Glutamatergic neuron (in vitro differentiated cells): ENCODE results near the gene OR8B4. TPM values are rescaled to one million over a fixed set of nuclear protein-coding genes. Genes with fewer than 3 reads are reported as not detected.

Source experiments
- DNase-seq: peaks from one replicate; pipeline ENCODE4 v3.0.0; 2022
- H3K27ac Mint-ChIP-seq: one replicate; pipeline ENCODE4 v1.8.0; 2020; ENCODE audit warnings: mild to moderate bottlenecking, mixed read lengths, inconsistent platforms; ENCODE audit not compliant: unreplicated experiment
- H3K27me3 Mint-ChIP-seq: one replicate; pipeline ENCODE4 v1.8.0; 2020; ENCODE audit warnings: mild to moderate bottlenecking, moderate library complexity, mixed read lengths, inconsistent platforms; ENCODE audit not compliant: unreplicated experiment
- H3K36me3 Mint-ChIP-seq: one replicate; pipeline ENCODE4 v1.8.0; 2020; ENCODE audit warnings: mild to moderate bottlenecking, mixed read lengths, inconsistent platforms; ENCODE audit not compliant: unreplicated experiment
- H3K4me1 Mint-ChIP-seq: one replicate; pipeline ENCODE4 v1.8.0; 2020; ENCODE audit warnings: mild to moderate bottlenecking, low read depth, mixed read lengths, inconsistent platforms; ENCODE audit not compliant: unreplicated experiment
- H3K4me3 Mint-ChIP-seq: one replicate; pipeline ENCODE4 v1.8.0; 2020; ENCODE audit warnings: mild to moderate bottlenecking, mixed read lengths, inconsistent platforms; ENCODE audit not compliant: unreplicated experiment
- H3K9me3 Mint-ChIP-seq: one replicate; pipeline ENCODE4 v1.8.0; 2020; ENCODE audit warnings: mild to moderate bottlenecking, moderate library complexity, mixed read lengths, inconsistent platforms; ENCODE audit not compliant: unreplicated experiment
- CTCF ChIP-seq: fragments of 200-600 bp; sonication (generic); IDR thresholded peaks from one replicate; pipeline ENCODE4 v1.5.0; 2021; ENCODE audit not compliant: partially characterized antibody, unreplicated experiment
- total RNA-seq: library from RNA; stranded (reverse); fragmentation: NEBNext Ultra II Directional; extraction: Animal tissue kit (Norgen Biotek cat#: 25700); gene quantifications from one replicate; pipeline ENCODE4 v1.2.1, GENCODE V29; 2021; ENCODE audit not compliant: unreplicated experiment

The OR8B4 gene
- total RNA-seq, 1 donor from 2014 or later, result not detected

GRCh38 chr11:124380585-124380984 is 44.1 kb downstream of the OR8B4 start:
- H3K27ac Mint-ChIP-seq, result no peak overlapping the region
- no peaks in the 10 kb centered on the region for H3K27me3 Mint-ChIP-seq
- H3K36me3 Mint-ChIP-seq, result no peaks in the 10 kb centered on the region
- no peak for TF ChIP-seq CTCF
- no peaks in the 10 kb centered on the region for H3K9me3 Mint-ChIP-seq
- no peak overlapping the region for H3K4me3 Mint-ChIP-seq
- DNase-seq, result no peak
- H3K4me1 Mint-ChIP-seq, result no peaks in the 10 kb centered on the region

DNA sequence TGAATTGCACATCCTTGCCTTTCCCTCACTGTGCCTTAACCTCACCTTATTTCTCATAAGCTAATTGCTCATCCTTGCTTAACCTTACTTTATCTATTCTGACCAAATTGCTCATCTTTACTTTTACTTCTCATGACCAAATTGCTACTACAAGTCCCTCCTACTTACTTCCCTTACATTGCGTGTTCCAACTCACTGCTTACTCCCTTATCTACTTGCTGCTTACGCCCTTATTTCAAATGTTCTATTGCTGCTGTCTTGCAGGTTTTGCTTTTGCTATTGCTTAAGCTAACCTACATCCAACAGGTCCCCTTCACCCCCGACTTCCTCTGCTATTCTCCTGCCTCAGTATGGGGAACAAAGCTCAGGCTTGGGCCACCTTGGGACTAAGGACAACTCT is 48.4 kb downstream of the OR8B4 start:
- H3K9me3 Mint-ChIP-seq, result no peaks in the 10 kb centered on the region
- H3K27me3 Mint-ChIP-seq, result no peaks in the 10 kb centered on the region
- no peaks in the 10 kb centered on the region for H3K36me3 Mint-ChIP-seq
- H3K27ac Mint-ChIP-seq, result no peak overlapping the region
- H3K4me3 Mint-ChIP-seq, result no peak overlapping the region
- no peak for TF ChIP-seq CTCF
- DNase-seq, result no peak
- H3K4me1 Mint-ChIP-seq, result no peaks in the 10 kb centered on the region

Other genes starting within 250 kb of the OR8B4 start
- 0.29 TPM for gene OR10D3, start 241.5 kb downstream of the OR8B4 start, total RNA-seq
- not detected for gene OR8G1, start 183.8 kb downstream of the OR8B4 start, total RNA-seq
- not detected for gene OR8G5, start 168.5 kb downstream of the OR8B4 start, total RNA-seq
- not detected for gene OR8D1, start 110.9 kb downstream of the OR8B4 start, total RNA-seq
- not detected for gene OR8D2, start 104.7 kb downstream of the OR8B4 start, total RNA-seq
- not detected for gene OR8B2, start 40.4 kb downstream of the OR8B4 start, total RNA-seq
- not detected for gene OR8B3, start 25.8 kb downstream of the OR8B4 start, total RNA-seq
- gene OR8B8, start 20.8 kb upstream of the OR8B4 start, total RNA-seq, result not detected
- not detected for gene OR8B12, start 118.8 kb upstream of the OR8B4 start, total RNA-seq
- not detected for gene OR8A1, start 145.1 kb upstream of the OR8B4 start, total RNA-seq
- not detected for gene PANX3, start 186.6 kb upstream of the OR8B4 start, total RNA-seq
- gene TBRG1, start 198.0 kb upstream of the OR8B4 start, total RNA-seq, result 35.3 TPM
- 4.5 TPM for gene SIAE, start 248.9 kb upstream of the OR8B4 start, total RNA-seq
- gene SPA17, start 249.0 kb upstream of the OR8B4 start, total RNA-seq, result 4.6 TPM